Activated B cell treated with CpG ODN at 0.5 μM for 24 hours (primary cell): ENCODE data around the gene KCNQ1. TPM values are rescaled to one million over a fixed set of nuclear protein-coding genes. Genes with fewer than 3 reads are reported as not detected.

Experiments
- ATAC-seq: fragments of 200-7000 bp; cut with Tn5 transposase; one replicate; pipeline ENCODE4 v1.10.0; 2021; ENCODE audit warnings: low read depth, mild to moderate bottlenecking, moderate library complexity
- CTCF ChIA-PET: fragments of 350-600 bp; sonication (Branson Sonifier 250); formaldehyde crosslinking; loops from one replicate; lab custom pipeline; 2021; ENCODE audit warnings: antibody characterized with exemption; lab: Charles Lee
- POLR2A ChIA-PET: fragments of 350-600 bp; sonication (Branson Sonifier 250); formaldehyde crosslinking; loops from one replicate; lab custom pipeline; 2021; ENCODE audit warnings: antibody characterized with exemption; lab: Charles Lee
- DNase-seq: peaks from one replicate; pipeline ENCODE4 v3.0.0; 2022
- H3K27ac Mint-ChIP-seq: one replicate; pipeline ENCODE4 v1.8.0; 2020; ENCODE audit warnings: mixed read lengths
- H3K27me3 Mint-ChIP-seq: one replicate; pipeline ENCODE4 v1.8.0; 2021; ENCODE audit warnings: mixed read lengths
- H3K36me3 Mint-ChIP-seq: one replicate; pipeline ENCODE4 v1.8.0; 2021; ENCODE audit warnings: low read depth, mixed read lengths
- H3K4me1 Mint-ChIP-seq: one replicate; pipeline ENCODE4 v1.8.0; 2021; ENCODE audit warnings: mixed read lengths
- H3K4me3 Mint-ChIP-seq: one replicate; pipeline ENCODE4 v1.8.0; 2020; ENCODE audit warnings: mild to moderate bottlenecking, mixed read lengths
- H3K9me3 Mint-ChIP-seq: one replicate; pipeline ENCODE4 v1.8.0; 2020; ENCODE audit warnings: mixed read lengths
- intact Hi-C: fragments of 100-400 bp; cut with micrococcal nuclease; formaldehyde crosslinking; loops from one replicate; pipeline ENCODE4 v1.15.1; 2024
- total RNA-seq: library from RNA; stranded (reverse); gene quantifications from 2 replicates; pipeline ENCODE4 v1.2.3, GENCODE V29; 2022
- TF ChIP-seq, protein P1 (sequence below): fragments of 200-600 bp; IDR thresholded peaks from one replicate; pipeline ENCODE4 v1.8.0; 2022; ENCODE audit warnings: antibody characterized with exemption, mild to moderate bottlenecking

The KCNQ1 gene
- total RNA-seq, 1 donor from 2014 or later = 6.5 TPM

DNA sequence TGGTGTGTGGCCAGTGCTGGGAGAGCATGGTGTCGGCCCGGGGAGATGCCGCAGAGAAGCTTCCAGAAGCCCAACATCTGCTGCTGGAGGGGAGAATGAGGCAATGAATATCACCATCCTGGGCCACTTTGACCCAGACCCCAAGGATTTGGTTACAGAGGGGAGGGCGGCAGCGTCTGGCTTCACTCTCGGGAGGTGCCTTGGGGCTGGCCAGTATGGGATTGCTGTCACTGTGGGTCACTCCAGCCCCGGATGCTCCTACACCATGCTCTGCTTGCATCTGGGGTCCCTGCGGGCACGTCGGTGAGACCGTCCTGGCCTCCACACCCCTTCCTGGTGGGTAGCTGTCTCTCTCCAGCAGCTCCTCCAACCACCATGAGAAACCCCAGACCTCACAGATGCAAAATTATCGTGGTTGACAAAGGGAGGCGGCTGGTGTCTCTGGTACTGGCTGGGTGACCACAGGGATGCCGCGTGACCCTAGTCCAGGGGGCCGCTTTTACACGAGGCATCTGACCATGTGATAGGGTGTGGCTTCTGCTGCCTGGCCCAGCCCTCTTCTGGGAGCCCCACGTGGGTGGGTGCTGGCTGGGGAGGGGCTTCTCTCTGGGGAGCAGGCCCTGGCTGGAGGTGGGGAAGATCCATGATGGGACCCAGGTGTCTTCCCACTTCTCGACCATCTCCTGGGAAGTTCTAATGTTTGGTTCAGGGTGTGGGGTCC is 5.7 kb downstream of the KCNQ1 start:
- Mint-ChIP-seq H3K9me3 (peaks cover 2% of the 10 kb centered on the region), H3K36me3 (peaks cover 12% of the 10 kb centered on the region), H3K4me3 (no peak overlapping the region), H3K27me3 (no peaks in the 10 kb centered on the region), H3K27ac (no peak overlapping the region), H3K4me1 (peaks cover 34% of the 10 kb centered on the region)
- ChIA-PET POLR2A (no interaction called here), CTCF (no interaction called here)
- intact Hi-C loops = no loop called here
- DNase-seq = no peak
- TF ChIP-seq, protein P1, sequence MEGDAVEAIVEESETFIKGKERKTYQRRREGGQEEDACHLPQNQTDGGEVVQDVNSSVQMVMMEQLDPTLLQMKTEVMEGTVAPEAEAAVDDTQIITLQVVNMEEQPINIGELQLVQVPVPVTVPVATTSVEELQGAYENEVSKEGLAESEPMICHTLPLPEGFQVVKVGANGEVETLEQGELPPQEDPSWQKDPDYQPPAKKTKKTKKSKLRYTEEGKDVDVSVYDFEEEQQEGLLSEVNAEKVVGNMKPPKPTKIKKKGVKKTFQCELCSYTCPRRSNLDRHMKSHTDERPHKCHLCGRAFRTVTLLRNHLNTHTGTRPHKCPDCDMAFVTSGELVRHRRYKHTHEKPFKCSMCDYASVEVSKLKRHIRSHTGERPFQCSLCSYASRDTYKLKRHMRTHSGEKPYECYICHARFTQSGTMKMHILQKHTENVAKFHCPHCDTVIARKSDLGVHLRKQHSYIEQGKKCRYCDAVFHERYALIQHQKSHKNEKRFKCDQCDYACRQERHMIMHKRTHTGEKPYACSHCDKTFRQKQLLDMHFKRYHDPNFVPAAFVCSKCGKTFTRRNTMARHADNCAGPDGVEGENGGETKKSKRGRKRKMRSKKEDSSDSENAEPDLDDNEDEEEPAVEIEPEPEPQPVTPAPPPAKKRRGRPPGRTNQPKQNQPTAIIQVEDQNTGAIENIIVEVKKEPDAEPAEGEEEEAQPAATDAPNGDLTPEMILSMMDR = no peak
- ATAC-seq = no peak

DNA sequence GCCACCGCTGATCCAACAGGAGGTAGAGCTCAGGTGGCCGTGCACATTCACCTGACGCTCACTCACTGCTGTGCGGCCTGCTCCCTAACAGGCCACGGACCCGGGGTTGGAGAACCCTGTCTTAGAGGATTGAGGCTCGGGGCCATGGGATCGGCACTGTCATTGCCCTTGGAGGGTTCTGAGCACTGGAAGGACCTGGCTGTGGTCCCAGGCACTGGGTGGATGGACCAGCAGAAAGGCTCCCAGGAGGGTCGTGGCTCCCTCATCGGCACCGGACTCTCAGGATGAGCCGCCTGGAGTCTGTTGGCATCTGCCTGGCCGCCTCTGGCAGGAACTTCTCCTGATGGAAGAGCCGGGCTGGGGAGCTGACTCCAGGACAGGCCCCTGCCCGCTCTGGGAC is 6.5 kb downstream of the KCNQ1 start:
- Mint-ChIP-seq H3K27ac (no peak overlapping the region), H3K27me3 (no peaks in the 10 kb centered on the region), H3K4me3 (no peak overlapping the region), H3K4me1 (peaks cover 26% of the 10 kb centered on the region), H3K36me3 (peaks cover 12% of the 10 kb centered on the region), H3K9me3 (peaks cover 2% of the 10 kb centered on the region)
- DNase-seq (peak; percentile 9), ATAC-seq (no peak)
- ChIA-PET POLR2A (no interaction called here), CTCF (no interaction called here)
- intact Hi-C loops = no loop called here
- TF ChIP-seq, protein P1 = no peak

DNA sequence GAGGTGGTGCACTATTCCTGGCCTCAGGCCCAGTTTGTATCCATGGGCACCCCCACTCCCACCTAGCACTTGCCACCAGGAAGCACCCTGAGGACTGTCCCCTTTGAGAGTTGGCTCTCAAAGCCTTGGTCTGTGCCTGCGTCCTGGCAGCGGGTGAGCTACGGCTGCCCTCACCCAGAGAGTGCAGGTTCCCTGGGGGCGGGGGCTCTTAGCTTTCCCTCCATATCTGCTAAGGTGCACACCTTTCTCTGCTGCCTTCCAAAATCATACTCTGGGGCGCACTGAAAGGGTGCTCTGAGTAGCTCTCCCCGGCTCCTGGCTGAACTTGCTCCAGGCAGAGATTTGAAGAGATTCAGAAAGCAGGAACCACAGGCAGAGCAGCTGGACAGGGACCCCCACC is 7.1 kb downstream of the KCNQ1 start:
- CTCF ChIA-PET = no interaction called here
- H3K9me3 Mint-ChIP-seq = peaks cover 2% of the 10 kb centered on the region

DNA sequence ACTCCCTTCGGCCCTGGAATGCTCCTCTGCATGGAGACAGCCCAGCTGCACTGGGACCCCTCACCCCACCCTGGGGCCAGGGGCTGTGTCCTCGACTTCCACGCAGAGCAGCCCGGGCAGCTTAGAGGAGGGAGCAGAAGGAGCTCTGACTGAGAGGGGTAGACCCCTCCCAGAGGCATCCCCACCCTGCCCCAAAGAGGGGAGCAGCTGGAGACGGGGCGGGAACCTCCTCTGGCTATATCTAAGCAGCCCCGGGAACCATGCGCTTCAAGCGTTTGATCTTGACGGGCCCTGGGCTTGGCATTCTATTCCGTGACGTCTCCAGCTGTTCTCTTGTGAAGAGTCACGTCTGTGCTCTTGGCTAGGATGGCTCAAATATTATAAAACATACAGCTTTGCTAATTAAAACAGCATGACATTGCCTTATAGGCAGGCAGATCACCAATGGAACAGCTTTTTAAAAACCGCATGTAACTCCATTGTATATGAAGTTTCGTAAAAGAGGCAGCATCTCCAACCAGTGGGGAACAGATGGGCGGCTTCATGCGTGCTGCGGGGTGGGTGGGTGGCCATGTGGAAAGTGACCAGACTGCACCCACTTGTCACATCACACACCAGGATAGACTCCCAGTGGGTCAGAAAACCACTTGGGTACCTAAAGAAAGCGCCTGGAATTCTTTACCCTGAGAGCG is 7.7 kb downstream of the KCNQ1 start:
- TF ChIP-seq, protein P1 = no peak
- Mint-ChIP-seq H3K4me1 (peaks cover 15% of the 10 kb centered on the region), H3K4me3 (no peak overlapping the region), H3K36me3 (peaks cover 12% of the 10 kb centered on the region), H3K9me3 (peaks cover 2% of the 10 kb centered on the region), H3K27ac (no peak overlapping the region), H3K27me3 (no peaks in the 10 kb centered on the region)
- peak; percentile 0 for DNase-seq
- intact Hi-C loops = no loop called here
- ChIA-PET CTCF (interaction anchor here (2.0 kb wide), 1 partner anchor 32 kb away, joined by 5 read pairs; no protein-coding TSS in a partner anchor), POLR2A (no interaction called here)
- no peak for ATAC-seq

More for the DNA sequence above, 7.1 kb downstream of the KCNQ1 start:
- Mint-ChIP-seq H3K4me3 (no peak overlapping the region), H3K27me3 (no peaks in the 10 kb centered on the region), H3K27ac (no peak overlapping the region), H3K36me3 (peaks cover 12% of the 10 kb centered on the region), H3K4me1 (peaks cover 20% of the 10 kb centered on the region)
- DNase-seq (peak; percentile 0), ATAC-seq (no peak)
- TF ChIP-seq, protein P1 = no peak
- intact Hi-C loops = no loop called here
- POLR2A ChIA-PET = no interaction called here

DNA sequence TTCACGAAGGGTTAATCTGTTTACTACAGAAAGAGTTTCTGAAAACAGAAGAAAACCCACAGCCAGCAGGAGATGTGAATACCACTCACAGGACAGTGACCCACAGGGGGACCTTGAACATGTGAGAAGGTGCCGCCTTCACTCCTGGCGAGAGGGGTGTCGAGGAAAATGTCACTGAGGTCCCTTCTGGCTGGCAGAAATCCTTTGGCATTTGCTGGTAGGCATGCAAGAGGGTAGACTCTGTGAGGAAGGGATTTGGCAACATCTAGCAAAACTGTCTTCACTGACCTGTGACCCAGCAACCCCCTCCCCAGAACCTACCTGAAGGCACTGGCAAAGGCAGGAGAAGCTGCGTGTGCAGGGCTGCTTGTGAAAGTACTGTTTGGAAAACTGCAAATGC is 8.6 kb downstream of the KCNQ1 start:
- TF ChIP-seq, protein P1 = no peak
- intact Hi-C loops = no loop called here
- ChIA-PET CTCF (interaction anchor here (2.0 kb wide), 1 partner anchor 33 kb away, joined by 5 read pairs; no protein-coding TSS in a partner anchor), POLR2A (no interaction called here)
- ATAC-seq = no peak
- Mint-ChIP-seq H3K27me3 (no peaks in the 10 kb centered on the region), H3K4me3 (no peak overlapping the region), H3K9me3 (peaks cover 2% of the 10 kb centered on the region), H3K36me3 (peaks cover 12% of the 10 kb centered on the region), H3K4me1 (peaks cover 6% of the 10 kb centered on the region), H3K27ac (no peak overlapping the region)
- DNase-seq = no peak
